C4-2B (cell line): ENCODE data around the gene ATRNL1.

ENCODE experiments used
- CTCF ChIP-seq: fragments of 450-650 bp; conservative IDR thresholded peaks from 2 replicates; pipeline ENCODE4 v1.5.1; 2017; ENCODE audit warnings: mild to moderate bottlenecking
- ZFX ChIP-seq: fragments of 450-650 bp; IDR thresholded peaks from 2 replicates; pipeline ENCODE4 v1.6.1; 2017

DNA sequence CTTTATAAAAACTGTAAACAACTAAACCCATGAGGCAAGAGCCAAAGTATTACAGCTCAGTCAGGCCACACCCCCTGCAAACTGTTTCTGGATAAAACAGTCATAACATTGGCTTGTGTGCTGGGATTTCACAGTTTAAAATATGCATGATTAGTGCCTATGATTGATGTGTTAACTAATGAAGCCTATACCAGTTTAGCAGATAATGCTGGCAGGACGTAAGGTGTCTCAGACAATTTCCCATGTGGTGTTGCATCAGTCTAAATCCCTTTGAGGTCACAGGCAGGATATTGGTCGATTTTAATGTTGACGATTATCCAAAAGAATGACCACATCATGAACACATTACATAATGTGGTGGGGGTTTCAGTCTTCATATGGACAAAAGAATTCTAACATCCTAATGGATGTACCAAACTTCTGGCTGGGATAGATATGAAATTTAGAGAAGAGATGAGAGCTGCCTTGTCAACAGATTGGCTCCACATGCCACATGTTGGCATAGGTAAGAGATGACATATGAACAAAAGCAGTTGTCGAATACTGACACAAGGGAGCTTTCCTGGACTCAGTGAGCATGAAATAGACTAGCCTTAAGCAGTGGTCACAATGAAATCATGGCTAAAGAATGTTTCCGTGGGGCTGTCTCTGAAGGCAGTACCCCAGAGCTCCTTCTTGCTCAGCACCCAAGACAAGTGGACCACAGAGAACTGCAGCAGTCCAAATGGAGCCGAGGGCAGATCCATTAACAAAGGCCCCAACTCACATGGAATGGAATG, 734.3 kb downstream of the ATRNL1 start:
- no peak for TF ChIP-seq CTCF
- TF ChIP-seq ZFX: no peak
